Astrocyte (in vitro differentiated cells and primary cell): Measurements from ENCODE around the gene GATC. TPM values are rescaled to one million over a fixed set of nuclear protein-coding genes. Genes with fewer than 3 reads are reported as not detected.

ENCODE experiments used
- DNase-seq: peaks from one replicate; pipeline ENCODE4 v3.0.0-alpha.2; 2010; ENCODE audit warnings: low read depth
- FAIRE-seq: peaks from 2 replicates; lab custom pipeline; 2011; peaks lifted over from hg19 to GRCh38; lab: Jason Lieb, UNC
- H2AFZ ChIP-seq: 2 replicates; pipeline ENCODE4 v1.6.0; 2012; ENCODE audit warnings: low read depth, low read length, inconsistent platforms
- H3K27ac ChIP-seq: 2 replicates; pipeline ENCODE4 v1.5.1; 2011; ENCODE audit warnings: low read depth, low read length, inconsistent platforms
- H3K27me3 ChIP-seq: 2 replicates; pipeline ENCODE4 v1.6.0; 2011; ENCODE audit warnings: low read length, inconsistent platforms; ENCODE audit not compliant: insufficient read depth
- H3K36me3 ChIP-seq: 2 replicates; pipeline ENCODE4 v1.5.1; 2011; ENCODE audit warnings: low read length, inconsistent platforms; ENCODE audit not compliant: insufficient read depth
- H3K4me1 ChIP-seq: 2 replicates; pipeline ENCODE4 v1.5.1; 2011; ENCODE audit warnings: low read length, inconsistent platforms; ENCODE audit not compliant: insufficient read depth
- H3K4me2 ChIP-seq: 2 replicates; pipeline ENCODE4 v1.6.0; 2012; ENCODE audit warnings: low read length, inconsistent platforms
- H3K4me3 ChIP-seq: 2 replicates; pipeline ENCODE4 v1.5.1; 2011; ENCODE audit warnings: low read depth, mild to moderate bottlenecking, low read length, inconsistent platforms; ENCODE audit not compliant: insufficient read depth
- H3K79me2 ChIP-seq: 2 replicates; pipeline ENCODE4 v1.6.0; 2012; ENCODE audit warnings: mild to moderate bottlenecking, low read length, inconsistent platforms; ENCODE audit not compliant: insufficient read depth
- H3K9ac ChIP-seq: 2 replicates; pipeline ENCODE4 v1.6.0; 2012; ENCODE audit warnings: mild to moderate bottlenecking, low read length, inconsistent platforms
- H3K9me3 ChIP-seq: 2 replicates; pipeline ENCODE4 v1.5.1; 2012; ENCODE audit warnings: low read depth, mild to moderate bottlenecking, low read length, inconsistent platforms; ENCODE audit not compliant: insufficient read depth
- H4K20me1 ChIP-seq: 2 replicates; pipeline ENCODE4 v1.6.0; 2012; ENCODE audit warnings: low read length, inconsistent platforms; ENCODE audit not compliant: insufficient read depth
- H3K27ac Mint-ChIP-seq: one replicate; pipeline ENCODE4 v1.8.0; 2021; ENCODE audit warnings: mild to moderate bottlenecking, mixed read lengths; ENCODE audit not compliant: unreplicated experiment
- H3K27me3 Mint-ChIP-seq: one replicate; pipeline ENCODE4 v1.8.0; 2021; ENCODE audit warnings: low read depth, mixed read lengths; ENCODE audit not compliant: unreplicated experiment
- H3K36me3 Mint-ChIP-seq: one replicate; pipeline ENCODE4 v1.8.0; 2021; ENCODE audit warnings: low read depth, mixed read lengths; ENCODE audit not compliant: unreplicated experiment
- H3K4me1 Mint-ChIP-seq: one replicate; pipeline ENCODE4 v1.8.0; 2021; ENCODE audit warnings: low read depth, mixed read lengths; ENCODE audit not compliant: unreplicated experiment
- H3K4me3 Mint-ChIP-seq: one replicate; pipeline ENCODE4 v1.8.0; 2021; ENCODE audit warnings: mild to moderate bottlenecking, moderate library complexity, mixed read lengths; ENCODE audit not compliant: unreplicated experiment
- H3K9me3 Mint-ChIP-seq: one replicate; pipeline ENCODE4 v1.8.0; 2021; ENCODE audit warnings: mild to moderate bottlenecking, mixed read lengths; ENCODE audit not compliant: unreplicated experiment
- EZH2 ChIP-seq: IDR thresholded peaks from 2 replicates; pipeline ENCODE4 v1.6.1; 2012; ENCODE audit warnings: mild to moderate bottlenecking, low read length, inconsistent platforms; ENCODE audit not compliant: insufficient read depth
- total RNA-seq: library from RNA; stranded (reverse); gene quantifications from 2 replicates; pipeline ENCODE4 v1.2.1, GENCODE V29; 2021
- TF ChIP-seq, protein P1 (sequence below): IDR thresholded peaks from 2 replicates; pipeline ENCODE4 v1.5.1; 2011; ENCODE audit warnings: low read depth, mild to moderate bottlenecking, inconsistent platforms, low read length, moderate library complexity; ENCODE audit not compliant: insufficient read depth

GATC gene
- total RNA-seq, 1 donor from 2014 or later, result 28.8 TPM

DNA sequence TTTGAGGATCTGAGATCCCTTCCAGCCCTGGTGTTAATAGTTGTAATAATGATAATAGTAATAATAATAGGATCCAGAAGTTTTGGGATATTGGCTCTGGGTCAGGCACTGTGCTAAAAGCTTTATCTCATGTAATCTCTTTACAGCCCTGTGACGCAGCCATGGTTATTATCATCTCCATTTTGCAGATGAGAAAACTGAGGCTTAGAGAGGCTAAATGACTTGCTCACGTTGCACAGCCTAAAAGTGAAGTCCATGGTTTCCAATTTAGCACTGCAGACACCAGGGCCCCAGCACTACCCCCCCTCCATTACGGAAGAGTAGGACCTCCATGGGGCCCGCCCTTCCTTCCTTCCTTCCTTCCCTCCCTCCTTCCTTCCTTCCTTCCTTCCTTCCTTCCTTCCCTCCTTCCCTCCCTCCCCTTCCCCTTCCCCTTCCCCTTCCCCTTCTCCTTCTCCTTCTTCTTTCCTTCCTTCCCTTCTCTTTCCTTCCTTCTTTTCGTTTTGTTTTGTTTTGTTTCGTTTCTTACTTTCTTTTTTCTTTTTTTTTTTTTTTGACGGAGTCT, 23.3 kb upstream of the GATC start:
- H4K20me1 ChIP-seq, result no peaks in the 10 kb centered on the region
- H2AFZ ChIP-seq, result no peak overlapping the region
- no peak for TF ChIP-seq EZH2
- TF ChIP-seq, protein P1, sequence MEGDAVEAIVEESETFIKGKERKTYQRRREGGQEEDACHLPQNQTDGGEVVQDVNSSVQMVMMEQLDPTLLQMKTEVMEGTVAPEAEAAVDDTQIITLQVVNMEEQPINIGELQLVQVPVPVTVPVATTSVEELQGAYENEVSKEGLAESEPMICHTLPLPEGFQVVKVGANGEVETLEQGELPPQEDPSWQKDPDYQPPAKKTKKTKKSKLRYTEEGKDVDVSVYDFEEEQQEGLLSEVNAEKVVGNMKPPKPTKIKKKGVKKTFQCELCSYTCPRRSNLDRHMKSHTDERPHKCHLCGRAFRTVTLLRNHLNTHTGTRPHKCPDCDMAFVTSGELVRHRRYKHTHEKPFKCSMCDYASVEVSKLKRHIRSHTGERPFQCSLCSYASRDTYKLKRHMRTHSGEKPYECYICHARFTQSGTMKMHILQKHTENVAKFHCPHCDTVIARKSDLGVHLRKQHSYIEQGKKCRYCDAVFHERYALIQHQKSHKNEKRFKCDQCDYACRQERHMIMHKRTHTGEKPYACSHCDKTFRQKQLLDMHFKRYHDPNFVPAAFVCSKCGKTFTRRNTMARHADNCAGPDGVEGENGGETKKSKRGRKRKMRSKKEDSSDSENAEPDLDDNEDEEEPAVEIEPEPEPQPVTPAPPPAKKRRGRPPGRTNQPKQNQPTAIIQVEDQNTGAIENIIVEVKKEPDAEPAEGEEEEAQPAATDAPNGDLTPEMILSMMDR, result no peak
- no peaks in the 10 kb centered on the region for H3K79me2 ChIP-seq
- no peak overlapping the region for H3K27ac ChIP-seq
- Mint-ChIP-seq H3K4me3 (no peak overlapping the region), H3K9me3 (no peaks in the 10 kb centered on the region), H3K27ac (no peak overlapping the region), H3K4me1 (no peaks in the 10 kb centered on the region), H3K27me3 (peaks cover 4% of the 10 kb centered on the region), H3K36me3 (no peaks in the 10 kb centered on the region)
- no peaks in the 10 kb centered on the region for H3K4me1 ChIP-seq
- H3K4me3 ChIP-seq, result no peak overlapping the region
- no peak overlapping the region for H3K9ac ChIP-seq
- H3K4me2 ChIP-seq, result no peak overlapping the region
- H3K9me3 ChIP-seq, result no peaks in the 10 kb centered on the region
- DNase-seq (no peak), FAIRE-seq (no peak)
- H3K36me3 ChIP-seq, result no peaks in the 10 kb centered on the region
- no peaks in the 10 kb centered on the region for H3K27me3 ChIP-seq

DNA sequence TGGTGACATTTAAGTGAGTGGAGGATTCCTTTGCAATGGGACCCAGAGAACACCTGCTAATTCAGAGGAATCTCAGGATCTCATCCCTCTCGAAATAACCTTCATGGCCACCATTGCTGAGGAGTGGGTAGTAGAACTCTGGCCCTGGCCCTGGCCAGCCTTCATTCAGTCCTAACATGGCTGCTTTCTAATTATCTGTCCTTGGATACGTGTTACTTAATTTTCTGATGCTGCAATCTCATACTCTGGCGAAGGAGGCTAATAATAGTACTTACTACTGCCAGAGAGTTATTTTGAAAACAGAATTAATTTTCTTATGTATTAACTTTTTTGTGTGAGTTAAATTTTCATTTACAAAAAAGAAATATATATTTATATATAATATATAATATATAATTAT, 20.4 kb upstream of the GATC start:
- Mint-ChIP-seq H3K9me3 (peaks cover 2% of the 10 kb centered on the region), H3K36me3 (no peaks in the 10 kb centered on the region), H3K27me3 (no peaks in the 10 kb centered on the region), H3K4me3 (no peak overlapping the region), H3K27ac (no peak overlapping the region), H3K4me1 (no peaks in the 10 kb centered on the region)
- Histone ChIP-seq H4K20me1 (no peaks in the 10 kb centered on the region), H2AFZ (no peak overlapping the region), H3K79me2 (no peaks in the 10 kb centered on the region), H3K27me3 (no peaks in the 10 kb centered on the region), H3K4me1 (no peaks in the 10 kb centered on the region), H3K9me3 (no peaks in the 10 kb centered on the region), H3K27ac (no peak overlapping the region), H3K4me3 (no peak overlapping the region), H3K4me2 (no peak overlapping the region), H3K36me3 (no peaks in the 10 kb centered on the region), H3K9ac (no peak overlapping the region)
- DNase-seq (no peak), FAIRE-seq (no peak)
- no peak for TF ChIP-seq EZH2
- TF ChIP-seq, protein P1, result no peak

DNA sequence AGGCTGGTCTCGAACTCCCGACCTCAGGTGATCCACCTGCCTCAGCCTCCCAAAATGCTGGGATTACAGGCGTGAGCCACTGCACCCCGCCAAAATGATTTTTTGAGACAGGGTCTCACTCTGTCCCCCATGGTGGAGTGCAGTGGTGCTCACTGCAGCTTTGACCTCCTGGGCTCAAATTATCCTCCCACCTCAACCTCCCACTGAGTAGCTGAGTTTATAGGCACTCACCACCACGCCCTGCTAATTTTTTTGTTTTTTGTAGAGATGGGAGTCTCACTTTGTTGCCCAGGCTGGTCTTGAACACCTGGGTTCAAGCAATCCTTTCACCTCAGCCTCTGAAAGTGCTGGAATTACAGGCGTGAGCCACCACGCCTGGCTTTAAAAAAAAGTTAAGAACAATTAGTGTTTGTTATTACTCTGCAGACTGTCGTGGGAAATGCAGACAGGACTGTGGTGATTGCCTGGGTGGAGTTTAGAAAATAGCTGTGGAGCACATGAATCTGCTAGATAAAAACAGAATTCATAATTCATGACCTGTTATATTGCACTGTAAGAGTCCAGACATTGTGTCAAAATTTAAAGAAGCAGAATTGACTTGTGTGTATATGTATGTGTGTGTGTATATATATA, 17.5 kb upstream of the GATC start:
- H3K9me3 ChIP-seq, result no peaks in the 10 kb centered on the region
- no peaks in the 10 kb centered on the region for H3K27me3 Mint-ChIP-seq
- no peak overlapping the region for H3K4me3 Mint-ChIP-seq
- H3K27me3 ChIP-seq, result no peaks in the 10 kb centered on the region
- H3K36me3 ChIP-seq, result no peaks in the 10 kb centered on the region
- H3K4me3 ChIP-seq, result no peak overlapping the region
- H3K9me3 Mint-ChIP-seq, result peaks cover 2% of the 10 kb centered on the region
- no peaks in the 10 kb centered on the region for H3K79me2 ChIP-seq
- peak overlapping the region; percentile 26 for H2AFZ ChIP-seq
- H4K20me1 ChIP-seq, result no peaks in the 10 kb centered on the region
- H3K4me1 Mint-ChIP-seq, result no peaks in the 10 kb centered on the region
- no peak for TF ChIP-seq EZH2
- TF ChIP-seq, protein P1, result no peak
- no peak for DNase-seq
- H3K9ac ChIP-seq, result no peak overlapping the region
- no peaks in the 10 kb centered on the region for H3K36me3 Mint-ChIP-seq
- no peak overlapping the region for H3K4me2 ChIP-seq
- H3K4me1 ChIP-seq, result no peaks in the 10 kb centered on the region
- H3K27ac Mint-ChIP-seq, result no peak overlapping the region
- no peak overlapping the region for H3K27ac ChIP-seq
- FAIRE-seq, result no peak
